Panc1 (cell line): Measurements from ENCODE around the gene SRXN1. TPM values are rescaled to one million over a fixed set of nuclear protein-coding genes. Genes with fewer than 3 reads are reported as not detected.

Experiments
- ATAC-seq: fragments of 200-7000 bp; cut with Tn5 transposase; 2 replicates; pipeline ENCODE4 v1.9.1; 2020; ENCODE audit warnings: mild to moderate bottlenecking, moderate library complexity
- BruUV-seq: library from RNA; stranded (reverse); fragments of 400-500 nt; replicated peaks from 2 replicates; lab custom pipeline; 2021; lab: Mats Ljungman, UMichigan
- CTCF ChIA-PET: fragments of 300-600 bp; sonication (Branson Sonifier 250); formaldehyde crosslinking; loops from one replicate; lab custom pipeline; 2022; ENCODE audit warnings: antibody characterized with exemption; lab: Charles Lee
- POLR2A ChIA-PET: fragments of 300-600 bp; sonication (Branson Sonifier 250); formaldehyde crosslinking; loops from one replicate; lab custom pipeline; 2022; ENCODE audit warnings: antibody characterized with exemption; lab: Charles Lee
- DNase-seq: peaks from one replicate; pipeline ENCODE4 v3.0.0-alpha.2; 2010; ENCODE audit warnings: low read depth, low spot score
- H3K27ac ChIP-seq: 2 replicates; pipeline ENCODE4 v1.5.1; 2011; ENCODE audit warnings: mild to moderate bottlenecking, low read length, inconsistent platforms
- H3K27me3 ChIP-seq: fragments of 200-500 bp; sonication (Bioruptor generic); 2 replicates; pipeline ENCODE4 v1.6.0; 2014; ENCODE audit warnings: low read length, inconsistent platforms; ENCODE audit not compliant: control insufficient read depth, insufficient read depth
- H3K36me3 ChIP-seq: fragments of 200-500 bp; sonication (Bioruptor generic); 2 replicates; pipeline ENCODE4 v1.5.1; 2014; ENCODE audit warnings: inconsistent platforms, mild to moderate bottlenecking, low read length, moderate library complexity; ENCODE audit not compliant: control insufficient read depth, insufficient read depth
- H3K4me1 ChIP-seq: 2 replicates; pipeline ENCODE4 v1.5.1; 2011; ENCODE audit warnings: inconsistent platforms, mild to moderate bottlenecking, low read length, moderate library complexity; ENCODE audit not compliant: control insufficient read depth, insufficient read depth
- H3K4me3 ChIP-seq, 2 experiments: 2 replicates each; pipeline ENCODE4 v1.5.1; 2011 to 2012; ENCODE audit warnings: low read depth in 2 of 2, low read length in 2 of 2, mild to moderate bottlenecking in 2 of 2, inconsistent platforms in 1 of 2, moderate library complexity in 1 of 2
- H3K9me3 ChIP-seq: fragments of 200-500 bp; sonication (Bioruptor generic); 2 replicates; pipeline ENCODE4 v1.5.1; 2014; ENCODE audit warnings: low read depth, mild to moderate bottlenecking, inconsistent platforms, low read length, moderate library complexity; ENCODE audit not compliant: control insufficient read depth, insufficient read depth
- CTCF ChIP-seq: fragments of 450-650 bp; IDR thresholded peaks from 2 replicates; pipeline ENCODE4 v1.5.1; 2017; ENCODE audit warnings: mild to moderate bottlenecking
- POLR2AphosphoS5 ChIP-seq: IDR thresholded peaks from 2 replicates; pipeline ENCODE4 v1.6.1; 2012; ENCODE audit warnings: mild to moderate bottlenecking, low read depth, low read length, moderate library complexity
- REST ChIP-seq, 2 experiments: IDR thresholded peaks; 2 replicates each; pipeline ENCODE4 v1.6.1; 2011 to 2012; ENCODE audit warnings: low read depth in 2 of 2, control low read depth in 1 of 2, low read length in 1 of 2, mild to moderate bottlenecking in 1 of 2, moderate library complexity in 1 of 2; ENCODE audit not compliant: insufficient read depth in 1 of 2
- SIN3A ChIP-seq: IDR thresholded peaks from 2 replicates; pipeline ENCODE4 v1.6.1; 2012; ENCODE audit warnings: low read depth, mild to moderate bottlenecking, low read length, moderate library complexity, borderline replicate concordance; ENCODE audit not compliant: insufficient read depth
- TCF7L2 ChIP-seq: IDR thresholded peaks from 2 replicates; pipeline ENCODE4 v1.6.1; 2011; ENCODE audit warnings: mild to moderate bottlenecking, low read depth, low read length, inconsistent platforms
- in situ Hi-C: cut with HindIII; loops from 2 replicates; pipeline ENCODE4 v1.10.0; 2016; ENCODE audit warnings: low sequenced_read_pairs, low pct_unique_long_range_greater_than_20kb
- intact Hi-C: fragments of 100-400 bp; cut with micrococcal nuclease; formaldehyde crosslinking; loops from one replicate; pipeline ENCODE4 v1.10.0; 2022; ENCODE audit not compliant: unreplicated experiment
- total RNA-seq: library from RNA; stranded (reverse); gene quantifications from one replicate; pipeline ENCODE4 v1.2.1, GENCODE V29; 2021; ENCODE audit not compliant: unreplicated experiment

The SRXN1 gene
- total RNA-seq, 1 experiment from 2014 or later, result 34.5 TPM

GRCh38 chr20:650281-650680 lies 2.7 kb downstream of the SRXN1 start:
- intact Hi-C loops (no loop called here), in situ Hi-C loops (no loop called here)
- Histone ChIP-seq H3K4me3 (no peak overlapping the region), H3K36me3 (peaks cover 5% of the 10 kb centered on the region; the same call in 1 of the 2 replicates), H3K27me3 (no peaks in the 10 kb centered on the region), H3K4me1 (peaks cover 26% of the 10 kb centered on the region), H3K27ac (no peak overlapping the region), H3K9me3 (peaks cover 5% of the 10 kb centered on the region; the same call in 1 of the 2 replicates)
- ATAC-seq (no peak), DNase-seq (no peak)
- BruUV-seq, result no TSS peak
- ChIA-PET CTCF (no interaction called here), POLR2A (no interaction called here)
- no peak for TF ChIP-seq CTCF
- no peak for TF ChIP-seq TCF7L2
- TF ChIP-seq REST (IDR thresholded peaks at IDR 0.05; ENCODE audit: insufficient read depth in 1 of 2, low read depth in 2 of 2, low read length in 1 of 2), result no peak
- no peak for TF ChIP-seq SIN3A
- no peak for TF ChIP-seq POLR2AphosphoS5

GRCh38 chr20:647479-648019 lies 5.5 kb downstream of the SRXN1 start:
- peaks cover 5% of the 10 kb centered on the region; the same call in 1 of the 2 replicates for H3K9me3 ChIP-seq
- in situ Hi-C loops, result no loop called here
- H3K4me3 ChIP-seq, result no peak overlapping the region
- CTCF ChIA-PET, result no interaction called here
- H3K36me3 ChIP-seq, result peaks cover 3% of the 10 kb centered on the region; the same call in 1 of the 2 replicates
- H3K27ac ChIP-seq, result no peak overlapping the region
- POLR2A ChIA-PET, result no interaction called here
- intact Hi-C loops, result no loop called here
- no TSS peak for BruUV-seq
- no peak for TF ChIP-seq TCF7L2
- TF ChIP-seq REST (IDR thresholded peaks at IDR 0.05; ENCODE audit: insufficient read depth in 1 of 2, low read depth in 2 of 2, low read length in 1 of 2), result no peak
- no peak for TF ChIP-seq SIN3A
- TF ChIP-seq POLR2AphosphoS5, result no peak
- no peak for TF ChIP-seq CTCF
- no peaks in the 10 kb centered on the region for H3K27me3 ChIP-seq
- peaks cover 20% of the 10 kb centered on the region for H3K4me1 ChIP-seq
- DNase-seq (no peak), ATAC-seq (no peak)
